PC-3 (cell line): Measurements from ENCODE around the gene RMI2. TPM values are rescaled to one million over a fixed set of nuclear protein-coding genes. Genes with fewer than 3 reads are reported as not detected.

Experiments used
- ATAC-seq: fragments of 200-7000 bp; cut with Tn5 transposase; 2 replicates; pipeline ENCODE4 v1.9.1; 2020; ENCODE audit warnings: mild to moderate bottlenecking, moderate library complexity
- BruUV-seq: library from RNA; stranded (reverse); fragments of 400-500 nt; replicated peaks from 2 replicates; lab custom pipeline; 2021; lab: Mats Ljungman, UMichigan
- CTCF ChIA-PET: fragments of 300-600 bp; sonication (Branson Sonifier 250); formaldehyde crosslinking; loops from one replicate; lab custom pipeline; 2022; ENCODE audit warnings: antibody characterized with exemption; lab: Charles Lee
- POLR2A ChIA-PET: fragments of 300-600 bp; sonication (Branson Sonifier 250); formaldehyde crosslinking; loops from one replicate; lab custom pipeline; 2022; ENCODE audit warnings: antibody characterized with exemption; ENCODE audit not compliant: unreplicated experiment; lab: Charles Lee
- DNase-seq: peaks from one replicate; pipeline ENCODE4 v3.0.0-alpha.2; 2015
- H2AFZ ChIP-seq: fragments of 300-600 bp; sonication (generic); 2 replicates; pipeline ENCODE4 v1.6.0; 2016; ENCODE audit warnings: antibody characterized with exemption, low read length
- H3F3A ChIP-seq: fragments of 300-600 bp; sonication (generic); one replicate; pipeline ENCODE4 v1.6.0; 2017; ENCODE audit warnings: antibody characterized with exemption, low read length, control low read depth, mild to moderate bottlenecking; ENCODE audit not compliant: unreplicated experiment
- H3K27ac ChIP-seq: fragments of 300-600 bp; sonication (generic); 2 replicates; pipeline ENCODE4 v1.5.1; 2016; ENCODE audit warnings: mild to moderate bottlenecking, low read length
- H3K27me3 ChIP-seq: fragments of 300-600 bp; sonication (generic); 2 replicates; pipeline ENCODE4 v1.6.1; 2016; ENCODE audit warnings: low read length, mixed read lengths
- H3K36me3 ChIP-seq: fragments of 300-600 bp; sonication (generic); 2 replicates; pipeline ENCODE4 v1.6.1; 2016; ENCODE audit warnings: low read depth, mixed run types, low read length, mixed read lengths
- H3K4me1 ChIP-seq: fragments of 300-600 bp; sonication (generic); 2 replicates; pipeline ENCODE4 v1.5.1; 2016; ENCODE audit warnings: low read length; ENCODE audit not compliant: insufficient read depth
- H3K4me2 ChIP-seq: fragments of 300-600 bp; sonication (generic); 2 replicates; pipeline ENCODE4 v1.6.0; 2016; ENCODE audit warnings: low read length
- H3K4me3 ChIP-seq: fragments of 300-600 bp; sonication (generic); 2 replicates; pipeline ENCODE4 v1.5.1; 2016; ENCODE audit warnings: mild to moderate bottlenecking, low read length, mixed read lengths
- H3K79me2 ChIP-seq: fragments of 300-600 bp; sonication (generic); 2 replicates; pipeline ENCODE4 v1.6.1; 2017; ENCODE audit warnings: low read length, mixed read lengths
- H3K9ac ChIP-seq: fragments of 300-600 bp; sonication (generic); 2 replicates; pipeline ENCODE4 v1.6.0; 2016; ENCODE audit warnings: mild to moderate bottlenecking, low read length
- H3K9me2 ChIP-seq: fragments of 300-600 bp; sonication (generic); replicated peaks from 2 replicates; pipeline ENCODE4 v1.6.1; 2016; ENCODE audit warnings: mixed run types, low read length, mixed read lengths
- H3K9me3 ChIP-seq: fragments of 300-600 bp; sonication (generic); 2 replicates; pipeline ENCODE4 v1.6.1; 2016; ENCODE audit warnings: low read length, mixed read lengths
- H4K20me1 ChIP-seq: fragments of 300-600 bp; sonication (generic); 2 replicates; pipeline ENCODE4 v1.6.1; 2016; ENCODE audit warnings: low read length, mixed read lengths
- CTCF ChIP-seq: fragments of 300-600 bp; sonication (generic); conservative IDR thresholded peaks from 2 replicates; pipeline ENCODE4 v1.5.1; 2017; ENCODE audit warnings: antibody characterized with exemption, low read depth, mild to moderate bottlenecking, low read length
- EZH2 ChIP-seq: fragments of 300-600 bp; sonication (generic); IDR thresholded peaks from one replicate; pipeline ENCODE4 v1.6.1; 2017; ENCODE audit warnings: antibody characterized with exemption, mild to moderate bottlenecking, low read length; ENCODE audit not compliant: unreplicated experiment
- EZH2phosphoT487 ChIP-seq: fragments of 300-600 bp; sonication (generic); IDR thresholded peaks from 2 replicates; pipeline ENCODE4 v1.6.1; 2018; ENCODE audit warnings: mild to moderate bottlenecking, antibody characterized with exemption, low read length, borderline replicate concordance
- intact Hi-C: fragments of 100-400 bp; cut with micrococcal nuclease; formaldehyde crosslinking; loops from 2 replicates; pipeline ENCODE4 v1.9.0; 2023
- total RNA-seq: library from RNA; depleted of rRNA; stranded (reverse); fragments of >200 nt; gene quantifications from 2 replicates; pipeline ENCODE4 v1.2.3, GENCODE V29; 2014

RMI2 gene
- total RNA-seq, 1 experiment from 2014 or later: 10.9 TPM

- CTCF ChIA-PET: no interaction called here
- TF ChIP-seq EZH2phosphoT487: no peak
- TF ChIP-seq CTCF: no peak
- TF ChIP-seq EZH2: no peak
- H3K36me3 ChIP-seq: no peaks in the 10 kb centered on the region
- H3K4me1 ChIP-seq: peaks cover 58% of the 10 kb centered on the region
- H3F3A ChIP-seq: no peaks in the 10 kb centered on the region
- peak overlapping the region; percentile 58 for H3K9ac ChIP-seq
- no peak overlapping the region for H3K4me3 ChIP-seq
- peak; percentile 29 for ATAC-seq
- no peaks in the 10 kb centered on the region for H4K20me1 ChIP-seq
- no peak overlapping the region for H2AFZ ChIP-seq
- intact Hi-C loops: loop anchor here (5.0 kb wide), 2 partner anchors 102 to 407 kb away; partner anchors contain the start of gene SOCS1
- H3K27ac ChIP-seq: peak overlapping the region; percentile 96
- no peaks in the 10 kb centered on the region for H3K79me2 ChIP-seq
- H3K9me2 ChIP-seq: no peaks in the 10 kb centered on the region
- H3K4me2 ChIP-seq: peak overlapping the region; percentile 78
- H3K27me3 ChIP-seq: no peaks in the 10 kb centered on the region
- no peaks in the 10 kb centered on the region for H3K9me3 ChIP-seq
- DNase-seq: peak; percentile 92
- POLR2A ChIA-PET: no interaction called here
- BruUV-seq: no TSS peak
Measured at GRCh38 chr16:11359370-11359769, 14.1 kb downstream of the RMI2 start.

- H3K79me2 ChIP-seq: no peaks in the 10 kb centered on the region
- DNase-seq: no peak
- H3K4me1 ChIP-seq: peaks cover 58% of the 10 kb centered on the region
- H3K36me3 ChIP-seq: no peaks in the 10 kb centered on the region
- H3K4me2 ChIP-seq: no peak overlapping the region
- no peak overlapping the region for H3K4me3 ChIP-seq
- no peaks in the 10 kb centered on the region for H3K9me3 ChIP-seq
- no peaks in the 10 kb centered on the region for H3K9me2 ChIP-seq
- intact Hi-C loops: no loop called here
- H3K27me3 ChIP-seq: no peaks in the 10 kb centered on the region
- H2AFZ ChIP-seq: no peak overlapping the region
- no TSS peak for BruUV-seq
- no peak for TF ChIP-seq EZH2
- TF ChIP-seq CTCF: no peak
- no peak for TF ChIP-seq EZH2phosphoT487
- ATAC-seq: no peak
- no peak overlapping the region for H3K9ac ChIP-seq
- H4K20me1 ChIP-seq: no peaks in the 10 kb centered on the region
- ChIA-PET CTCF (no interaction called here), POLR2A (no interaction called here)
- H3F3A ChIP-seq: no peaks in the 10 kb centered on the region
- no peak overlapping the region for H3K27ac ChIP-seq
Measured at GRCh38 chr16:11360641-11361373, 15.5 kb downstream of the RMI2 start.
